NOMO-1 treated with DMSO at 0.1 percent for 48 hours (cell line): ENCODE results near the gene PNLIPRP1.

Experiments used
- DNase-seq: peaks from one replicate; lab custom pipeline; 2025; ENCODE audit not compliant: unreplicated experiment; lab: John Stamatoyannopoulos, UW

The PNLIPRP1 gene

GRCh38 chr10:116630020-116630419 is 39.3 kb downstream of the PNLIPRP1 start:
- no peak for DNase-seq

- DNase-seq: no peak
These were observed 41.1 kb downstream of the PNLIPRP1 start for GRCh38 chr10:116631871-116632295.

GRCh38 chr10:116632596-116633215 is 41.9 kb downstream of the PNLIPRP1 start:
- DNase-seq: no peak

- no peak for DNase-seq
These were observed 42.4 kb downstream of the PNLIPRP1 start for GRCh38 chr10:116633216-116633600.

- no peak for DNase-seq
These were observed 43.6 kb downstream of the PNLIPRP1 start for GRCh38 chr10:116634126-116634975.

- no peak for DNase-seq
These were observed 45.6 kb downstream of the PNLIPRP1 start for GRCh38 chr10:116636385-116636784.

GRCh38 chr10:116636976-116637375 is 46.2 kb downstream of the PNLIPRP1 start:
- no peak for DNase-seq

GRCh38 chr10:116637830-116638229 is 47.1 kb downstream of the PNLIPRP1 start:
- no peak for DNase-seq

- no peak for DNase-seq
These were observed 55.7 kb downstream of the PNLIPRP1 start for GRCh38 chr10:116646502-116646901.

- DNase-seq: no peak
These were observed 58.1 kb downstream of the PNLIPRP1 start for GRCh38 chr10:116648903-116649302.

GRCh38 chr10:116653885-116654284 is 63.1 kb downstream of the PNLIPRP1 start:
- DNase-seq: no peak

GRCh38 chr10:116654816-116655215 is 64.1 kb downstream of the PNLIPRP1 start:
- no peak for DNase-seq

GRCh38 chr10:116655568-116655967 is 64.8 kb downstream of the PNLIPRP1 start:
- DNase-seq: no peak

GRCh38 chr10:116656044-116656443 is 65.3 kb downstream of the PNLIPRP1 start:
- DNase-seq: no peak

- no peak for DNase-seq
These were observed 67.2 kb downstream of the PNLIPRP1 start for GRCh38 chr10:116657863-116658551.
